GM13977 (cell line): ENCODE data around the gene STAT4.

Source experiments
- DNase-seq: peaks from one replicate; pipeline ENCODE4 v3.0.0; 2012; ENCODE audit warnings: low spot score
- in situ Hi-C: fragments of 300-500 bp; cut with MboI; formaldehyde crosslinking; loops from one replicate; pipeline ENCODE4 v1.12.0; 2022; ENCODE audit warnings: low sequenced_read_pairs, low pct_unique_long_range_greater_than_20kb, mixed read lengths, inconsistent platforms; ENCODE audit not compliant: unreplicated experiment
- TF ChIP-seq, protein P1 (sequence below): IDR thresholded peaks from 2 replicates; pipeline ENCODE4 v1.5.1; 2012; ENCODE audit warnings: mild to moderate bottlenecking, control low read depth; ENCODE audit not compliant: insufficient read depth; ENCODE audit errors: extremely low read depth, missing control alignments

The STAT4 gene, protein sequence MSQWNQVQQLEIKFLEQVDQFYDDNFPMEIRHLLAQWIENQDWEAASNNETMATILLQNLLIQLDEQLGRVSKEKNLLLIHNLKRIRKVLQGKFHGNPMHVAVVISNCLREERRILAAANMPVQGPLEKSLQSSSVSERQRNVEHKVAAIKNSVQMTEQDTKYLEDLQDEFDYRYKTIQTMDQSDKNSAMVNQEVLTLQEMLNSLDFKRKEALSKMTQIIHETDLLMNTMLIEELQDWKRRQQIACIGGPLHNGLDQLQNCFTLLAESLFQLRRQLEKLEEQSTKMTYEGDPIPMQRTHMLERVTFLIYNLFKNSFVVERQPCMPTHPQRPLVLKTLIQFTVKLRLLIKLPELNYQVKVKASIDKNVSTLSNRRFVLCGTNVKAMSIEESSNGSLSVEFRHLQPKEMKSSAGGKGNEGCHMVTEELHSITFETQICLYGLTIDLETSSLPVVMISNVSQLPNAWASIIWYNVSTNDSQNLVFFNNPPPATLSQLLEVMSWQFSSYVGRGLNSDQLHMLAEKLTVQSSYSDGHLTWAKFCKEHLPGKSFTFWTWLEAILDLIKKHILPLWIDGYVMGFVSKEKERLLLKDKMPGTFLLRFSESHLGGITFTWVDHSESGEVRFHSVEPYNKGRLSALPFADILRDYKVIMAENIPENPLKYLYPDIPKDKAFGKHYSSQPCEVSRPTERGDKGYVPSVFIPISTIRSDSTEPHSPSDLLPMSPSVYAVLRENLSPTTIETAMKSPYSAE

DNA sequence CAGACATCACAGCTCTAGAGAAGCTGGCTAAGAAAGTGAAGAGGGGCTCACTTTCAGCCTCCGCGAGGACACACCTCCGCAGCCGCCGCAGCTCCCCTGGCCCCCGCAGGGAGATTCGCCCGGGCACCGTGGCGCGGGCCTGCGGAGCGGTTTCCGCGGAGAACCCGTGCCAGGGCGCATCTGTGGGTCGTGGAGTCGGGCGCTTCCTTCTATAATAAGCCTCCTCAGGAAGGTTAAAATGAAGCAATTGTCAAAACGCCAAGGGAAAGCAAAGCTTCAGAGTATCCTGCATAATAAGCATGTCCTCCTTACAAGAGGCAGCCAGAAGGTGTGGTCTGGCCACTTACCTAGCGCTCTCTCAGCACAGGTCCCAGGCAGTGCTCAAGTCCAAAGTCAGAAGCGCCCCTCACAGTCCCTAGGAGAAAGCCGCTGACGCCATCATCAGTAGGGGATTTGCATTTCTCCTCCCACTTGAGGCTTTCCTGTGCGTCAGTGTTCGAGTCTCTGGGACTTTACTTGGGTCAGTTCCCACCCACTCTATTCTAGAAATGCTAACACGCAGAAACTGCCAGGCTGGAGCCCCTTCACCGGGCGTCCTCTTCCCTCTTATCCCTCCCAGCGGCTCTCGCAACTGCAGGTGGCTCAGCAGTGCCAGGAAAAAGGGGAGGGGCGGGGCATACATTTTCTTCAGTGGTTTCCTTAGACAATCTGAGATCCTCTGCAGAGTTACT, at the start of gene STAT4:
Gene STAT4, minus strand, starts transcription at position 395 of the 731 bp plus-strand sequence. CDS start 2,791 bp downstream, outside the sequence.
- DNase-seq, result peak; percentile 73
- in situ Hi-C loops, result loop anchor here (10.0 to 25.0 kb wide), 2 partner anchors 96 to 362 kb away; no protein-coding TSS in a partner anchor

GRCh38 chr2:191199929-191200512, 49.2 kb upstream of the STAT4 start:
- DNase-seq, result no peak
- TF ChIP-seq, protein P1, sequence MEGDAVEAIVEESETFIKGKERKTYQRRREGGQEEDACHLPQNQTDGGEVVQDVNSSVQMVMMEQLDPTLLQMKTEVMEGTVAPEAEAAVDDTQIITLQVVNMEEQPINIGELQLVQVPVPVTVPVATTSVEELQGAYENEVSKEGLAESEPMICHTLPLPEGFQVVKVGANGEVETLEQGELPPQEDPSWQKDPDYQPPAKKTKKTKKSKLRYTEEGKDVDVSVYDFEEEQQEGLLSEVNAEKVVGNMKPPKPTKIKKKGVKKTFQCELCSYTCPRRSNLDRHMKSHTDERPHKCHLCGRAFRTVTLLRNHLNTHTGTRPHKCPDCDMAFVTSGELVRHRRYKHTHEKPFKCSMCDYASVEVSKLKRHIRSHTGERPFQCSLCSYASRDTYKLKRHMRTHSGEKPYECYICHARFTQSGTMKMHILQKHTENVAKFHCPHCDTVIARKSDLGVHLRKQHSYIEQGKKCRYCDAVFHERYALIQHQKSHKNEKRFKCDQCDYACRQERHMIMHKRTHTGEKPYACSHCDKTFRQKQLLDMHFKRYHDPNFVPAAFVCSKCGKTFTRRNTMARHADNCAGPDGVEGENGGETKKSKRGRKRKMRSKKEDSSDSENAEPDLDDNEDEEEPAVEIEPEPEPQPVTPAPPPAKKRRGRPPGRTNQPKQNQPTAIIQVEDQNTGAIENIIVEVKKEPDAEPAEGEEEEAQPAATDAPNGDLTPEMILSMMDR, result no peak

More for the DNA sequence above, at the start of gene STAT4:
- TF ChIP-seq, protein P1, result peak; percentile 6

DNA sequence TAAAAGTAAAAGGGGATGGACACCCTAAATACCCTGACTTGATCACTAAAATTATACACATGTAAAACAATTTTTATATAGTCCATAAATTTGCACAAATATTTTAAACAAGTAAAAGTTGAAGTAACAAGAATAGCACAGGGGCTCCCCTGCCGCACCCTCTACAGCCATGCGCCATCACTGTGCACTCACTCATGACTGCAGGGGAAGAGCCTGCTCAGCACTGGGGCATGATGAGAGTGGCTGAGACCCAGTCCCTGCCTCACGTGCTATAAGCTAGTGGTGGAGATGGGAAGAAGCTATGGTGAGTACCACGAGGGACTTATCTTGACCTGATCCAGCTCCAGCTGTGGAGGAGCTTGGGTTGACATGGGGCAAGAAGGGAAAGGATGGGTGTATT, 47.5 kb upstream of the STAT4 start:
- TF ChIP-seq, protein P1, result no peak
- DNase-seq, result no peak

More at GRCh38 chr2:191199929-191200512, 49.2 kb upstream of the STAT4 start:
- in situ Hi-C loops, result no loop called here

DNA sequence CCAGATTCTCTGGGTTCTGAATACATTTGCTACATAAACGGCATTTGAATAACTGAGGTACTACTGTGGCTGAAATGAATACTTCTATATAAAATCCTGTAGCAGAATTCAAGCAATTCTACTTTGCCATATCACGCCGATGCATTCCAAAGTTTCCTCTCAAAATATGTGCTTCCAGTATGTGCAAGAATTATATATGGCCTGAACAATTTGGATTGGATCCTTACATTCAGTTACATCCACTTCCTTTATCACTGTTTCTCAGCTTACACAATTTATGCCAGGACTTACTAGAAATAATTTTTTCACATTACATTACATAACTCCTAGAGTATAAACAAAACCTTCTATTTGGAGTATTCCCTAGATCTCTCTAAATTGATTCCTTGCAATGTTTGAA, 46.3 kb upstream of the STAT4 start:
- in situ Hi-C loops, result no loop called here

More for the DNA sequence above, 47.5 kb upstream of the STAT4 start:
- in situ Hi-C loops, result no loop called here

DNA sequence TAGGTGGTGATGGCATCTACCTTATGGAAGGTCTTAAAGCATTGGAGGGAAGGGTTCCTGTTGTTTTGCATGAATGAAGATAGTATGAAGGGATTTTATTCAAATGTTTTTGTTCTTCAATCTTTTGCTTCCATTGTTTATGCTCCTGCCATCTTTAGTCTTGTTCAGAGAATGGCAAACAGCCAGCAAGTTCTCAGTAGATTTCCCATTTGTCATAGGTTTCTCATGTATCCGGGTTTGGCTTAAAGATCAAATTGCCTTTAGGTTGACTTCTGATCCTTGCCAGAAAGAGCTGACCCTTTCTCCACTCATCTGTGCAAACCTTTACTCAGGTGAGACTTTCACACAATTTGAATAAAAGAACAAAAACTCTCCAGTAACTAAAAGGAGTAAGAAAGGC, 44.2 kb upstream of the STAT4 start:
- no peak for DNase-seq

More for the DNA sequence above, 46.3 kb upstream of the STAT4 start:
- DNase-seq, result no peak
- TF ChIP-seq, protein P1, result no peak

More for the DNA sequence above, 44.2 kb upstream of the STAT4 start:
- TF ChIP-seq, protein P1, result no peak
- in situ Hi-C loops, result no loop called here
